ENCODE measurements around the gene NLRC5.

Gene NLRC5

GRCh38 chr16:57123216-57123973 lies 134.0 kb downstream of the NLRC5 start:
- no peak for ATAC-seq
- no peak for TF ChIP-seq ARNTL (CRISPR knock-in tag; IDR thresholded peaks at IDR 0.05; ENCODE audit: borderline replicate concordance, low read depth)
- no peak for TF ChIP-seq CREB5 (CRISPR knock-in tag; IDR thresholded peaks at IDR 0.05; ENCODE audit: low read depth)
- no peak for TF ChIP-seq PATZ1 (CRISPR knock-in tag; IDR thresholded peaks at IDR 0.05; ENCODE audit: borderline replicate concordance)
- no peak for TF ChIP-seq ZFP30 (CRISPR knock-in tag; IDR thresholded peaks at IDR 0.05)
- no peak for TF ChIP-seq RARB (CRISPR knock-in tag; IDR thresholded peaks at IDR 0.05)
- TF ChIP-seq, protein P1, sequence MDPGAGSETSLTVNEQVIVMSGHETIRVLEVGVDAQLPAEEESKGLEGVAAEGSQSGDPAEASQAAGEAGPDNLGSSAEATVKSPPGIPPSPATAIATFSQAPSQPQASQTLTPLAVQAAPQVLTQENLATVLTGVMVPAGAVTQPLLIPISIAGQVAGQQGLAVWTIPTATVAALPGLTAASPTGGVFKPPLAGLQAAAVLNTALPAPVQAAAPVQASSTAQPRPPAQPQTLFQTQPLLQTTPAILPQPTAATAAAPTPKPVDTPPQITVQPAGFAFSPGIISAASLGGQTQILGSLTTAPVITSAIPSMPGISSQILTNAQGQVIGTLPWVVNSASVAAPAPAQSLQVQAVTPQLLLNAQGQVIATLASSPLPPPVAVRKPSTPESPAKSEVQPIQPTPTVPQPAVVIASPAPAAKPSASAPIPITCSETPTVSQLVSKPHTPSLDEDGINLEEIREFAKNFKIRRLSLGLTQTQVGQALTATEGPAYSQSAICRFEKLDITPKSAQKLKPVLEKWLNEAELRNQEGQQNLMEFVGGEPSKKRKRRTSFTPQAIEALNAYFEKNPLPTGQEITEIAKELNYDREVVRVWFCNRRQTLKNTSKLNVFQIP (CRISPR knock-in tag; IDR thresholded peaks at IDR 0.05; ENCODE audit: borderline replicate concordance, low read depth) = no peak
- no peak for TF ChIP-seq SNAI2 (CRISPR knock-in tag; IDR thresholded peaks at IDR 0.05)
- TF ChIP-seq TOX (CRISPR knock-in tag; IDR thresholded peaks at IDR 0.05; ENCODE audit: borderline replicate concordance) = no peak
- no peak for TF ChIP-seq BACH2 (CRISPR knock-in tag; IDR thresholded peaks at IDR 0.05; ENCODE audit: borderline replicate concordance)
- no peak for TF ChIP-seq PPARA (CRISPR knock-in tag; IDR thresholded peaks at IDR 0.05; ENCODE audit: borderline replicate concordance)
- TF ChIP-seq CSDC2 (CRISPR knock-in tag; IDR thresholded peaks at IDR 0.05) = no peak
- no peak for TF ChIP-seq ZFP3 (CRISPR knock-in tag; IDR thresholded peaks at IDR 0.05)

- TF ChIP-seq GLIS3 (CRISPR knock-in tag; IDR thresholded peaks at IDR 0.05) = no peak
- no peak for TF ChIP-seq PPARA (CRISPR knock-in tag; IDR thresholded peaks at IDR 0.05; ENCODE audit: borderline replicate concordance)
- TF ChIP-seq BACH2 (CRISPR knock-in tag; IDR thresholded peaks at IDR 0.05; ENCODE audit: borderline replicate concordance) = no peak
- TF ChIP-seq ZFP3 (CRISPR knock-in tag; IDR thresholded peaks at IDR 0.05) = no peak
- TF ChIP-seq, protein P2, sequence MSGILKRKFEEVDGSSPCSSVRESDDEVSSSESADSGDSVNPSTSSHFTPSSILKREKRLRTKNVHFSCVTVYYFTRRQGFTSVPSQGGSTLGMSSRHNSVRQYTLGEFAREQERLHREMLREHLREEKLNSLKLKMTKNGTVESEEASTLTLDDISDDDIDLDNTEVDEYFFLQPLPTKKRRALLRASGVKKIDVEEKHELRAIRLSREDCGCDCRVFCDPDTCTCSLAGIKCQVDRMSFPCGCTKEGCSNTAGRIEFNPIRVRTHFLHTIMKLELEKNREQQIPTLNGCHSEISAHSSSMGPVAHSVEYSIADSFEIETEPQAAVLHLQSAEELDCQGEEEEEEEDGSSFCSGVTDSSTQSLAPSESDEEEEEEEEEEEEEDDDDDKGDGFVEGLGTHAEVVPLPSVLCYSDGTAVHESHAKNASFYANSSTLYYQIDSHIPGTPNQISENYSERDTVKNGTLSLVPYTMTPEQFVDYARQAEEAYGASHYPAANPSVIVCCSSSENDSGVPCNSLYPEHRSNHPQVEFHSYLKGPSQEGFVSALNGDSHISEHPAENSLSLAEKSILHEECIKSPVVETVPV (CRISPR knock-in tag; IDR thresholded peaks at IDR 0.05) = no peak
- no peak for TF ChIP-seq ZNF8 (CRISPR knock-in tag; IDR thresholded peaks at IDR 0.05)
- no peak for TF ChIP-seq ZNF565 (CRISPR knock-in tag; conservative IDR thresholded peaks at IDR 0.05; ENCODE audit: low read depth)
- no peak for ATAC-seq
These were observed 134.8 kb downstream of the NLRC5 start for GRCh38 chr16:57123974-57124674.

DNA sequence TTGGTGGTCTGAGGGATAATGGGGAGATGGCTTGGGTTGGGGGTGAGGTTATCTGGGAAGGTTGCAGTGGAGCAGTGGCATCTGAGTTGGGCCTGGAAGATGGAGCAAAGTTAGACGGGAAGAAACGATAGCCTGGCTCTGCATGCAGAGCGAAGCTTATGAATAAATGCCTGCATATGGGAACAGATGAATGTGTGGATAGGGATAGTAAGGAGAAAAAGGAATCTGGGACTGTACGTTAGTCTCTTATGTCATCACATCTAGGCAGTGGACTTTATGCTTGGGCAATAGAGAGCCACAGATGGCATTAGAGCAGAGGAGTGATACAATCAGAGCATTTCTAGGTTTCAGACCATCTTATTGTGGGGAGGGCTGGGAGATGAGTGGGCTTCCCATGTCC lies 136.0 kb downstream of the NLRC5 start:
- ATAC-seq = no peak
- TF ChIP-seq CREB5 (CRISPR knock-in tag; IDR thresholded peaks at IDR 0.05; ENCODE audit: low read depth) (no peak), ZNF70 (CRISPR knock-in tag; IDR thresholded peaks at IDR 0.05) (no peak), PATZ1 (CRISPR knock-in tag; IDR thresholded peaks at IDR 0.05; ENCODE audit: borderline replicate concordance) (no peak), ZNF565 (CRISPR knock-in tag; conservative IDR thresholded peaks at IDR 0.05; ENCODE audit: low read depth) (no peak), SNAI2 (CRISPR knock-in tag; IDR thresholded peaks at IDR 0.05) (no peak), TOX (CRISPR knock-in tag; IDR thresholded peaks at IDR 0.05; ENCODE audit: borderline replicate concordance) (no peak), ZFP3 (CRISPR knock-in tag; IDR thresholded peaks at IDR 0.05) (no peak)
- TF ChIP-seq, protein P1 (CRISPR knock-in tag; IDR thresholded peaks at IDR 0.05; ENCODE audit: borderline replicate concordance, low read depth) = no peak

Data from SK-N-SH treated with all-trans-retinoic acid at 6 μM for 48 hours (cell line).